ENCODE data around the gene BEND5.

The BEND5 gene

GRCh38 chr1:48718705-48719104, 58.0 kb downstream of the BEND5 start:
- DNase-seq (ENCODE audit: low spot score), result no peak

- DNase-seq (ENCODE audit: low spot score), result no peak
Measured at GRCh38 chr1:48718116-48718630, 58.5 kb downstream of the BEND5 start.

GRCh38 chr1:48717082-48717481, 59.6 kb downstream of the BEND5 start:
- no peak for DNase-seq (ENCODE audit: low spot score)

GRCh38 chr1:48715921-48716320, 60.8 kb downstream of the BEND5 start:
- DNase-seq (ENCODE audit: low spot score), result no peak

GRCh38 chr1:48710915-48711314, 65.8 kb downstream of the BEND5 start:
- no peak for DNase-seq (ENCODE audit: low spot score)

- no peak for DNase-seq (ENCODE audit: low spot score)
Measured at GRCh38 chr1:48710318-48710717, 66.4 kb downstream of the BEND5 start.

GRCh38 chr1:48704736-48705135, 72.0 kb downstream of the BEND5 start:
- no peak for DNase-seq (ENCODE audit: low spot score)

GRCh38 chr1:48701445-48701844, 75.2 kb downstream of the BEND5 start:
- DNase-seq (ENCODE audit: low spot score), result no peak

- DNase-seq (ENCODE audit: low spot score), result peak; percentile 65
Measured at GRCh38 chr1:48697066-48697707, 79.5 kb downstream of the BEND5 start.

GRCh38 chr1:48695161-48695560, 81.5 kb downstream of the BEND5 start:
- DNase-seq (ENCODE audit: low spot score), result no peak

GRCh38 chr1:48693674-48694320, 82.9 kb downstream of the BEND5 start:
- no peak for DNase-seq (ENCODE audit: low spot score)

- DNase-seq (ENCODE audit: low spot score), result no peak
Measured at GRCh38 chr1:48693180-48693579, 83.5 kb downstream of the BEND5 start.

- DNase-seq (ENCODE audit: low spot score), result no peak
Measured at GRCh38 chr1:48692235-48692634, 84.5 kb downstream of the BEND5 start.

- DNase-seq (ENCODE audit: low spot score), result no peak
Measured at GRCh38 chr1:48691429-48692001, 85.2 kb downstream of the BEND5 start.

GRCh38 chr1:48688102-48688760, 88.5 kb downstream of the BEND5 start:
- DNase-seq (ENCODE audit: low spot score), result no peak

- no peak for DNase-seq (ENCODE audit: low spot score)
Measured at GRCh38 chr1:48687282-48688045, 89.2 kb downstream of the BEND5 start.

GRCh38 chr1:48686159-48686558, 90.5 kb downstream of the BEND5 start:
- DNase-seq (ENCODE audit: low spot score), result no peak

GRCh38 chr1:48684381-48684780, 92.3 kb downstream of the BEND5 start:
- no peak for DNase-seq (ENCODE audit: low spot score)

- DNase-seq (ENCODE audit: low spot score), result no peak
Measured at GRCh38 chr1:48683839-48684238, 92.9 kb downstream of the BEND5 start.

GRCh38 chr1:48681476-48682305, 95.0 kb downstream of the BEND5 start:
- DNase-seq (ENCODE audit: low spot score), result no peak

- DNase-seq (ENCODE audit: low spot score), result no peak
Measured at GRCh38 chr1:48680411-48681035, 96.2 kb downstream of the BEND5 start.
